H1 (cell line): Measurements from ENCODE around the gene COA5. TPM values are rescaled to one million over a fixed set of nuclear protein-coding genes. Genes with fewer than 3 reads are reported as not detected.

Source experiments
- CTCF ChIA-PET: fragments of 300-600 bp; sonication (Branson Sonifier 250); formaldehyde crosslinking; loops from one replicate; lab custom pipeline; 2021; ENCODE audit not compliant: partially characterized antibody; lab: Charles Lee
- POLR2A ChIA-PET: fragments of 300-600 bp; sonication (Branson Sonifier 250); formaldehyde crosslinking; loops from one replicate; lab custom pipeline; 2021; ENCODE audit warnings: inconsistent platforms; ENCODE audit not compliant: partially characterized antibody; lab: Charles Lee
- DNase-seq, 2 experiments: peaks; one replicate each; pipeline versions ENCODE4 v3.0.0 to v3.0.0-alpha.2; 2010 to 2022; ENCODE audit warnings: low spot score in 2 of 2, low read depth in 1 of 2, mixed read lengths in 1 of 2
- FAIRE-seq: peaks from 2 replicates; lab custom pipeline; 2011; peaks lifted over from hg19 to GRCh38; lab: Jason Lieb, UNC
- H2AFZ ChIP-seq: 2 replicates; pipeline ENCODE4 v1.8.1; 2012; ENCODE audit warnings: low read length, inconsistent platforms
- H2AK5ac ChIP-seq: 2 replicates; pipeline ENCODE4 v1.6.1; 2013; ENCODE audit warnings: low read depth, low read length
- H2BK120ac ChIP-seq: replicated peaks from 2 replicates; pipeline ENCODE3; 2013; ENCODE audit warnings: low read depth, low read length, inconsistent platforms
- H2BK12ac ChIP-seq: 2 replicates; pipeline ENCODE4 v1.6.1; 2013; ENCODE audit warnings: low read depth, low read length
- H2BK15ac ChIP-seq: 2 replicates; pipeline ENCODE4 v1.6.1; 2013; ENCODE audit warnings: low read length
- H2BK20ac ChIP-seq: 2 replicates; pipeline ENCODE4 v1.6.1; 2013; ENCODE audit warnings: low read length
- H2BK5ac ChIP-seq: 2 replicates; pipeline ENCODE4 v1.6.1; 2013; ENCODE audit warnings: low read depth, low read length
- H3K14ac ChIP-seq: 2 replicates; pipeline ENCODE4 v1.6.1; 2013; ENCODE audit warnings: inconsistent platforms; ENCODE audit not compliant: insufficient read length
- H3K18ac ChIP-seq: 2 replicates; pipeline ENCODE4 v1.6.1; 2013; ENCODE audit warnings: low read length; ENCODE audit errors: extremely low read depth
- H3K23ac ChIP-seq: 2 replicates; pipeline ENCODE4 v1.6.1; 2013; ENCODE audit warnings: inconsistent platforms; ENCODE audit not compliant: insufficient read length
- H3K23me2 ChIP-seq: 2 replicates; pipeline ENCODE4 v1.6.1; 2013; ENCODE audit warnings: low read depth, low read length
- H3K27ac ChIP-seq: 2 replicates; pipeline ENCODE4 v1.6.1; 2011; ENCODE audit warnings: low read depth, low read length, inconsistent platforms
- H3K27me3 ChIP-seq, 4 experiments: replicated peaks in 1 of 4; 1 replicate in 1 of 4; 2 replicates in 3 of 4; pipeline versions ENCODE4 v1.6.1 to v1.8.1; 2011 to 2013; ENCODE audit warnings: low read length in 3 of 4, mild to moderate bottlenecking in 3 of 4, inconsistent platforms in 2 of 4, mixed read lengths in 2 of 4, moderate library complexity in 1 of 4; ENCODE audit not compliant: control insufficient read depth in 3 of 4, insufficient read depth in 3 of 4; ENCODE audit errors: extremely low read depth in 1 of 4
- H3K36me3 ChIP-seq, 4 experiments: 2 replicates each; pipeline versions ENCODE4 v1.6.1 to v1.8.1; 2011 to 2013; ENCODE audit warnings: mild to moderate bottlenecking in 4 of 4, low read length in 3 of 4, moderate library complexity in 2 of 4, control low read depth in 1 of 4, inconsistent platforms in 1 of 4; ENCODE audit not compliant: insufficient read depth in 4 of 4, control insufficient read depth in 2 of 4
- H3K4ac ChIP-seq: replicated peaks from 2 replicates; pipeline ENCODE3; 2013; ENCODE audit warnings: low read length, low read depth, mixed read lengths, inconsistent platforms; ENCODE audit not compliant: insufficient read length
- H3K4me1 ChIP-seq, 4 experiments: replicated peaks in 1 of 4; 1 replicate in 1 of 4; 2 replicates in 3 of 4; pipeline versions ENCODE4 v1.6.1 to v1.8.1; 2011 to 2013; ENCODE audit warnings: low read length in 3 of 4, inconsistent platforms in 2 of 4, mixed read lengths in 1 of 4; ENCODE audit not compliant: insufficient read depth in 4 of 4, control insufficient read depth in 3 of 4
- H3K4me2 ChIP-seq, 2 experiments: 2 replicates each; pipeline versions ENCODE4 v1.6.1 to v1.8.1; 2011 to 2013; ENCODE audit warnings: low read depth in 2 of 2, low read length in 2 of 2, control low read depth in 1 of 2, inconsistent platforms in 1 of 2, mild to moderate bottlenecking in 1 of 2; ENCODE audit not compliant: insufficient read depth in 1 of 2
- H3K4me3 ChIP-seq, 4 experiments: fragments of 200-600, 300-600 bp in 1 of 4; sonication (generic), shearing (Covaris generic), sonication (Bioruptor Twin) in 1 of 4; 2 replicates each; pipeline versions ENCODE4 v1.5.1 to v1.8.1; 2011 to 2016; ENCODE audit warnings: low read length in 4 of 4, low read depth in 3 of 4, control low read depth in 2 of 4, inconsistent platforms in 2 of 4, mild to moderate bottlenecking in 2 of 4, mixed read lengths in 1 of 4, moderate library complexity in 1 of 4; ENCODE audit not compliant: insufficient read depth in 2 of 4; ENCODE audit errors: extremely low read depth in 1 of 4
- H3K56ac ChIP-seq: replicated peaks from 2 replicates; pipeline ENCODE3; 2013; ENCODE audit warnings: low read depth, mild to moderate bottlenecking, mixed read lengths, low read length, inconsistent platforms; ENCODE audit not compliant: insufficient read length
- H3K79me1 ChIP-seq: 2 replicates; pipeline ENCODE4 v1.6.1; 2013; ENCODE audit warnings: low read depth, low read length, control low read depth
- H3K79me2 ChIP-seq, 2 experiments: 2 replicates each; pipeline versions ENCODE4 v1.6.1 to v1.8.1; 2012 to 2013; ENCODE audit warnings: low read length in 2 of 2, mild to moderate bottlenecking in 2 of 2, inconsistent platforms in 1 of 2; ENCODE audit not compliant: insufficient read depth in 2 of 2, control insufficient read depth in 1 of 2
- H3K9ac ChIP-seq, 4 experiments: replicated peaks in 1 of 4; 1 replicate in 1 of 4; 2 replicates in 3 of 4; pipeline versions ENCODE4 v1.6.1 to v1.8.1; 2011 to 2013; ENCODE audit warnings: low read depth in 3 of 4, low read length in 3 of 4, control low read depth in 2 of 4, mild to moderate bottlenecking in 2 of 4, moderate library complexity in 2 of 4, inconsistent platforms in 1 of 4; ENCODE audit errors: extremely low read depth in 1 of 4
- H3K9me3 ChIP-seq, 2 experiments: 2 replicates each; pipeline versions ENCODE4 v1.6.1 to v1.8.1; 2012 to 2013; ENCODE audit warnings: mild to moderate bottlenecking in 2 of 2, moderate library complexity in 2 of 2, control low read depth in 1 of 2, inconsistent platforms in 1 of 2, low read depth in 1 of 2, low read length in 1 of 2, mixed read lengths in 1 of 2; ENCODE audit not compliant: insufficient read depth in 2 of 2
- H4K20me1 ChIP-seq, 2 experiments: replicated peaks in 1 of 2; 2 replicates each; pipeline versions ENCODE3 to v1.8.1; 2011 to 2013; ENCODE audit warnings: inconsistent platforms in 2 of 2, low read length in 2 of 2, mild to moderate bottlenecking in 1 of 2; ENCODE audit not compliant: insufficient read depth in 2 of 2, control insufficient read depth in 1 of 2
- H4K5ac ChIP-seq: 2 replicates; pipeline ENCODE4 v1.6.1; 2013; ENCODE audit warnings: low read length, low read depth, mixed read lengths, inconsistent platforms; ENCODE audit not compliant: insufficient read length
- H4K8ac ChIP-seq: 2 replicates; pipeline ENCODE4 v1.8.0; 2013; ENCODE audit warnings: mild to moderate bottlenecking, moderate library complexity, low read length, inconsistent platforms; ENCODE audit not compliant: insufficient read depth; ENCODE audit errors: extremely low read depth
- H4K91ac ChIP-seq: replicated peaks from 2 replicates; pipeline ENCODE3; 2013; ENCODE audit warnings: low read length, mixed read lengths, inconsistent platforms; ENCODE audit not compliant: insufficient read length
- KDM1A ChIP-seq: fragments of 200-600, 300-600 bp; sonication (generic); IDR thresholded peaks from 2 replicates; pipeline ENCODE4 v1.7.1; 2016; ENCODE audit warnings: mild to moderate bottlenecking, low read length, borderline replicate concordance
- RFX5 ChIP-seq: IDR thresholded peaks from 2 replicates; pipeline ENCODE4 v1.6.1; 2011; ENCODE audit warnings: low read depth, low read length, improper control_type of control experiment, borderline replicate concordance
- WGBS, 2 experiments: shearing (Covaris generic) in 1 of 2; methylation state at CpG; one replicate each; pipeline versions ENCODE4 v1.1.6 to v1.1.7; 2013 to 2015; ENCODE audit warnings: low lambda C conversion rate in 2 of 2, mixed read lengths in 2 of 2, inconsistent platforms in 1 of 2, low coverage in 1 of 2, missing lambda C conversion rate in 1 of 2; ENCODE audit not compliant: insufficient replicate concordance in 2 of 2, insufficient coverage in 1 of 2, insufficient read length in 1 of 2; ENCODE audit errors: extremely low coverage in 1 of 2, missing lambda C conversion rate in 1 of 2; 5-methylcytosine and 5-hydroxymethylcytosine counted together
- polyA plus RNA-seq, 7 experiments: library from polyadenylated mRNA; depleted of rRNA in 3 of 7; stranded (reverse) in 5 of 7; unstranded in 2 of 7; fragments of >200 nt in 5 of 7; fragments of 200-250 nt in 2 of 7; gene quantifications; 1 replicate in 5 of 7; 2 replicates in 1 of 7; 4 replicates in 1 of 7; pipeline versions ENCODE4 v1.2.1 to v1.2.3, GENCODE V29; 2011 to 2013; ENCODE audit warnings: missing spikeins in 2 of 7, mixed read lengths in 2 of 7
- total RNA-seq: library from RNA; stranded (reverse); fragmentation: NEBNext Ultra II Directional; extraction: Animal tissue kit (Norgen Biotek cat#: 25700); gene quantifications from 2 replicates; pipeline ENCODE4 v1.2.1, GENCODE V29; 2021
- TF ChIP-seq, protein P1 (sequence below): IDR thresholded peaks from 2 replicates; pipeline ENCODE4 v1.6.1; 2011; ENCODE audit warnings: low read length, improper control_type of control experiment

The COA5 gene
- total and polyA plus RNA-seq, 2 of the 8 experiments (the other 6 are each of a cell fraction or from before 2014, with no cell fraction given): 20.3 to 24.7 TPM

GRCh38 chr2:98578231-98578630 is 30.1 kb downstream of the COA5 start:
- H3K36me3 ChIP-seq: peaks cover 3 to 18% (median 10%) of the 10 kb centered on the region in 4 experiments
- no peak overlapping the region for H3K27ac ChIP-seq
- 91% methylated on average over 9 of the region's 9 CpGs; no CpG with 5 or more reads in 1 of the 2 experiments for WGBS, 2 experiments
- no peak overlapping the region for H2AK5ac ChIP-seq
- no peaks in the 10 kb centered on the region for H3K79me2 ChIP-seq
- no peak overlapping the region for H2BK120ac ChIP-seq
- DNase-seq: no peak
- H3K27me3 ChIP-seq: no peaks in the 10 kb centered on the region
- H3K18ac ChIP-seq: no peak overlapping the region
- no peaks in the 10 kb centered on the region for H3K23me2 ChIP-seq
- H2BK20ac ChIP-seq: no peak overlapping the region
- no peak overlapping the region for H4K5ac ChIP-seq
- H3K4ac ChIP-seq: no peak overlapping the region
- no peak overlapping the region for H3K4me3 ChIP-seq
- no peaks in the 10 kb centered on the region for H3K79me1 ChIP-seq
- no peak overlapping the region for H3K14ac ChIP-seq
- no peak overlapping the region for H3K4me2 ChIP-seq
- no peak for FAIRE-seq
- no peak overlapping the region for H2BK15ac ChIP-seq
- H3K9ac ChIP-seq: no peak overlapping the region
- CTCF ChIA-PET: interaction anchor here (1.6 to 1.7 kb wide), 2 partner anchors 9 to 24 kb away, joined by 4 to 11 read pairs; no protein-coding TSS in a partner anchor
- no peak overlapping the region for H4K8ac ChIP-seq
- no peaks in the 10 kb centered on the region for H3K9me3 ChIP-seq
- H2BK12ac ChIP-seq: no peak overlapping the region
- no peak overlapping the region for H4K91ac ChIP-seq
- H2BK5ac ChIP-seq: no peak overlapping the region
- no peaks in the 10 kb centered on the region for H3K4me1 ChIP-seq
- POLR2A ChIA-PET: no interaction called here
- no peak for TF ChIP-seq RFX5
- TF ChIP-seq KDM1A: no peak
- TF ChIP-seq, protein P1, sequence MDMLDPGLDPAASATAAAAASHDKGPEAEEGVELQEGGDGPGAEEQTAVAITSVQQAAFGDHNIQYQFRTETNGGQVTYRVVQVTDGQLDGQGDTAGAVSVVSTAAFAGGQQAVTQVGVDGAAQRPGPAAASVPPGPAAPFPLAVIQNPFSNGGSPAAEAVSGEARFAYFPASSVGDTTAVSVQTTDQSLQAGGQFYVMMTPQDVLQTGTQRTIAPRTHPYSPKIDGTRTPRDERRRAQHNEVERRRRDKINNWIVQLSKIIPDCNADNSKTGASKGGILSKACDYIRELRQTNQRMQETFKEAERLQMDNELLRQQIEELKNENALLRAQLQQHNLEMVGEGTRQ: no peak
- no peak overlapping the region for H3K56ac ChIP-seq
- H4K20me1 ChIP-seq: peaks cover 0 to 2% of the 10 kb centered on the region in 2 experiments
- H2AFZ ChIP-seq: no peak overlapping the region
- H3K23ac ChIP-seq: no peak overlapping the region
